OCI-LY3 (cell line): ENCODE data around the gene FTO.

Experiments
- EZH2phosphoT487 ChIP-seq: fragments of 200-600 bp; shearing (Covaris generic); IDR thresholded peaks from 2 replicates; pipeline ENCODE4 v1.6.1; 2018; ENCODE audit warnings: antibody characterized with exemption, mixed run types, low read depth
- TF ChIP-seq, protein P1 (sequence below): fragments of 200-600, 300-600 bp; sonication (generic); IDR thresholded peaks from 2 replicates; pipeline ENCODE4 v1.5.1; 2014; ENCODE audit warnings: antibody characterized with exemption, low read length, low read depth

DNA sequence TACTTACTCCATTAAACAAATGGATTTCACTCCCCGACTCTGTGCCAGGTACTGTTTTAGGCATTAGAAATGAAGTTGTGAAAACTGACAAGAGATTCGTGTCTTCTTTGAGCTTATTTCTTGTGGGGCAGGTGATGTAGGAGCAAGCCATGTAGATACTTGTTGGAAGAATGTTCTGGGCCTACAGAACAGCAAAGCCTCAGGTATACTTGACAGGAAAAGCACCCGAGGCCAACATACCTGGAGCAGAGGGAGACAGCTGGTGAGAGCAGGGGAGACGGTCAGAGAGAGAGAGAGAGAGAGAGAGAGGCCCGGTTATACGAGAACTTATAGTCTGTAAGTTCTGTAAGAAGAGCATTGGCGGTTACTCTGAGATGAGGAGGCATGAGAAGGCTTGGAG, 110.8 kb downstream of the FTO start:
- TF ChIP-seq, protein P1, sequence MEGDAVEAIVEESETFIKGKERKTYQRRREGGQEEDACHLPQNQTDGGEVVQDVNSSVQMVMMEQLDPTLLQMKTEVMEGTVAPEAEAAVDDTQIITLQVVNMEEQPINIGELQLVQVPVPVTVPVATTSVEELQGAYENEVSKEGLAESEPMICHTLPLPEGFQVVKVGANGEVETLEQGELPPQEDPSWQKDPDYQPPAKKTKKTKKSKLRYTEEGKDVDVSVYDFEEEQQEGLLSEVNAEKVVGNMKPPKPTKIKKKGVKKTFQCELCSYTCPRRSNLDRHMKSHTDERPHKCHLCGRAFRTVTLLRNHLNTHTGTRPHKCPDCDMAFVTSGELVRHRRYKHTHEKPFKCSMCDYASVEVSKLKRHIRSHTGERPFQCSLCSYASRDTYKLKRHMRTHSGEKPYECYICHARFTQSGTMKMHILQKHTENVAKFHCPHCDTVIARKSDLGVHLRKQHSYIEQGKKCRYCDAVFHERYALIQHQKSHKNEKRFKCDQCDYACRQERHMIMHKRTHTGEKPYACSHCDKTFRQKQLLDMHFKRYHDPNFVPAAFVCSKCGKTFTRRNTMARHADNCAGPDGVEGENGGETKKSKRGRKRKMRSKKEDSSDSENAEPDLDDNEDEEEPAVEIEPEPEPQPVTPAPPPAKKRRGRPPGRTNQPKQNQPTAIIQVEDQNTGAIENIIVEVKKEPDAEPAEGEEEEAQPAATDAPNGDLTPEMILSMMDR, result no peak
- no peak for TF ChIP-seq EZH2phosphoT487
